ENCODE measurements around the gene ANKRD13C.

Gene ANKRD13C

DNA sequence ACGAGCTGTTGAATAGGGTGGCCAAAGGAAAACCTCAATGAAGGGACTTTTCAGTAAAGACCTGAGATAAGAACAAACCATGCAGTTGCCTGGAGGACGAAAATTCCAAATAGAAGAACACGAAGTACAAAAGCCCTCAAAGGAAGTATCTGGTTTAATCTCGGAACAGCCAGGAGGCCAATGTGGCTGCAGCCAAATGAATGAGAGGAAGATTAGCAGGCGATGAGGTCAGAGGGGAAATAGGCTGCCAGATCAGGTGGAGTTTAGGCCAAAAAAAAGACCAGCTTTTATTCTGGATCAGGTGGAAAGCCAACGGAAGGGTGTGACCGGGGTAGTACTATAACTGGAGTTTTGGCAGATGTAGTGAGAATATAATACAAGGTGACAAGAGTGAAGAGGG lies 89.7 kb downstream of the ANKRD13C start:
- TF ChIP-seq YY1 (IDR thresholded peaks at IDR 0.05; ENCODE audit: low read depth) (no peak), CEBPB (IDR thresholded peaks at IDR 0.05) (no peak), TAF1 (IDR thresholded peaks at IDR 0.05; ENCODE audit: low read depth) (no peak), TEAD4 (IDR thresholded peaks at IDR 0.05) (no peak), FOXM1 (IDR thresholded peaks at IDR 0.05; ENCODE audit: borderline replicate concordance, low read depth) (no peak), ZBTB7A (IDR thresholded peaks at IDR 0.05; ENCODE audit: low read depth) (no peak), NFIC (IDR thresholded peaks at IDR 0.05) (no peak), TCF12 (IDR thresholded peaks at IDR 0.05; ENCODE audit: low read depth) (no peak), EGR1 (IDR thresholded peaks at IDR 0.05) (no peak), RAD21 (IDR thresholded peaks at IDR 0.05; ENCODE audit: low read depth) (no peak), EP300 (IDR thresholded peaks at IDR 0.05; ENCODE audit: borderline replicate concordance) (no peak), CREB1 (IDR thresholded peaks at IDR 0.05; ENCODE audit: low read depth) (no peak)
- TF ChIP-seq, protein P1, sequence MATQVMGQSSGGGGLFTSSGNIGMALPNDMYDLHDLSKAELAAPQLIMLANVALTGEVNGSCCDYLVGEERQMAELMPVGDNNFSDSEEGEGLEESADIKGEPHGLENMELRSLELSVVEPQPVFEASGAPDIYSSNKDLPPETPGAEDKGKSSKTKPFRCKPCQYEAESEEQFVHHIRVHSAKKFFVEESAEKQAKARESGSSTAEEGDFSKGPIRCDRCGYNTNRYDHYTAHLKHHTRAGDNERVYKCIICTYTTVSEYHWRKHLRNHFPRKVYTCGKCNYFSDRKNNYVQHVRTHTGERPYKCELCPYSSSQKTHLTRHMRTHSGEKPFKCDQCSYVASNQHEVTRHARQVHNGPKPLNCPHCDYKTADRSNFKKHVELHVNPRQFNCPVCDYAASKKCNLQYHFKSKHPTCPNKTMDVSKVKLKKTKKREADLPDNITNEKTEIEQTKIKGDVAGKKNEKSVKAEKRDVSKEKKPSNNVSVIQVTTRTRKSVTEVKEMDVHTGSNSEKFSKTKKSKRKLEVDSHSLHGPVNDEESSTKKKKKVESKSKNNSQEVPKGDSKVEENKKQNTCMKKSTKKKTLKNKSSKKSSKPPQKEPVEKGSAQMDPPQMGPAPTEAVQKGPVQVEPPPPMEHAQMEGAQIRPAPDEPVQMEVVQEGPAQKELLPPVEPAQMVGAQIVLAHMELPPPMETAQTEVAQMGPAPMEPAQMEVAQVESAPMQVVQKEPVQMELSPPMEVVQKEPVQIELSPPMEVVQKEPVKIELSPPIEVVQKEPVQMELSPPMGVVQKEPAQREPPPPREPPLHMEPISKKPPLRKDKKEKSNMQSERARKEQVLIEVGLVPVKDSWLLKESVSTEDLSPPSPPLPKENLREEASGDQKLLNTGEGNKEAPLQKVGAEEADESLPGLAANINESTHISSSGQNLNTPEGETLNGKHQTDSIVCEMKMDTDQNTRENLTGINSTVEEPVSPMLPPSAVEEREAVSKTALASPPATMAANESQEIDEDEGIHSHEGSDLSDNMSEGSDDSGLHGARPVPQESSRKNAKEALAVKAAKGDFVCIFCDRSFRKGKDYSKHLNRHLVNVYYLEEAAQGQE (IDR thresholded peaks at IDR 0.05; ENCODE audit: low read depth): no peak
- TF ChIP-seq, protein P2, sequence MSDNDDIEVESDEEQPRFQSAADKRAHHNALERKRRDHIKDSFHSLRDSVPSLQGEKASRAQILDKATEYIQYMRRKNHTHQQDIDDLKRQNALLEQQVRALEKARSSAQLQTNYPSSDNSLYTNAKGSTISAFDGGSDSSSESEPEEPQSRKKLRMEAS (IDR thresholded peaks at IDR 0.05): no peak
- TF ChIP-seq, protein P3, sequence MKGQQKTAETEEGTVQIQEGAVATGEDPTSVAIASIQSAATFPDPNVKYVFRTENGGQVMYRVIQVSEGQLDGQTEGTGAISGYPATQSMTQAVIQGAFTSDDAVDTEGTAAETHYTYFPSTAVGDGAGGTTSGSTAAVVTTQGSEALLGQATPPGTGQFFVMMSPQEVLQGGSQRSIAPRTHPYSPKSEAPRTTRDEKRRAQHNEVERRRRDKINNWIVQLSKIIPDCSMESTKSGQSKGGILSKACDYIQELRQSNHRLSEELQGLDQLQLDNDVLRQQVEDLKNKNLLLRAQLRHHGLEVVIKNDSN (IDR thresholded peaks at IDR 0.05): no peak

DNA sequence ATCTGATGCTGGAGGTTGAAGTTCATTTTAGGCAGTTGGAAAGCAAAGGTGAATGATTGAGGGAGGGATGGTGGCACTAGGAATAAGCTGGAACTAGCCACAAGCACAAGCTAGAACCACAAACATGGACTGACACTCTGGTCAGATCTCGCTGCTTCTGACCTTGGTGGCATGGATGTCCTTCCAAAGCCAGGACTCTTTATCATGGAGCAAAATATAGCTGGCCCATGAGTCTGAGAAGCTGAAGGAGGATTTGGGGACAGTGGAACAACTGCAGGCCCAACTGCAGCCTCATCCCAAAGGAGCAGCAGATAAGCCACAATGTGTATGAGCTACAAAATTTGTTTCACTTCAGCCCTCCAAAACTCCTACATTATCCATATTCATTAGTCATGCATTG lies 97.9 kb downstream of the ANKRD13C start:
- TF ChIP-seq NFIC (IDR thresholded peaks at IDR 0.05): no peak

DNA sequence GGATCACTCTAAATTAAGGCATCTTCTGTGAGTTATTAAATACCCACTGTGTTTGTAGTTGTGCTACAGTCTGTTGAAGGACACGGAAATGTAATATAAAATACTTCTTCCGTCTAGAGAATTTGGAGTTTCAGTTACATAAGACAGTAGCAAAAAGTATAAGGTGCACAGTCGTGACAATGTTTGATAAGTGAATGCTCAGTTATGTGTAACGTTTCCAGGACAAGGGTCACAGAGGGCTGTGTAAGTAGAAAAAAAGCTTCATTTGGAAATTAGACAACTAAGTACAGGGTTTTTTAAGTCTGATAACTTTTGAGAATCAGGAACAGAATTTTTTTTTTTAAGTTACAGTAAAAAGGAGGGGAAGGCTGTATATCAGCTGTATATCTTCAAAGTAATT lies 105.8 kb downstream of the ANKRD13C start:
- TF ChIP-seq, protein P2 (IDR thresholded peaks at IDR 0.05): no peak
- TF ChIP-seq FOXM1 (IDR thresholded peaks at IDR 0.05; ENCODE audit: borderline replicate concordance, low read depth) (no peak), TAF1 (IDR thresholded peaks at IDR 0.05; ENCODE audit: low read depth) (no peak), ZBTB7A (IDR thresholded peaks at IDR 0.05; ENCODE audit: low read depth) (no peak), YY1 (IDR thresholded peaks at IDR 0.05; ENCODE audit: low read depth) (no peak), EGR1 (IDR thresholded peaks at IDR 0.05) (no peak), CEBPB (IDR thresholded peaks at IDR 0.05) (no peak)
- TF ChIP-seq, protein P3 (IDR thresholded peaks at IDR 0.05): no peak

DNA sequence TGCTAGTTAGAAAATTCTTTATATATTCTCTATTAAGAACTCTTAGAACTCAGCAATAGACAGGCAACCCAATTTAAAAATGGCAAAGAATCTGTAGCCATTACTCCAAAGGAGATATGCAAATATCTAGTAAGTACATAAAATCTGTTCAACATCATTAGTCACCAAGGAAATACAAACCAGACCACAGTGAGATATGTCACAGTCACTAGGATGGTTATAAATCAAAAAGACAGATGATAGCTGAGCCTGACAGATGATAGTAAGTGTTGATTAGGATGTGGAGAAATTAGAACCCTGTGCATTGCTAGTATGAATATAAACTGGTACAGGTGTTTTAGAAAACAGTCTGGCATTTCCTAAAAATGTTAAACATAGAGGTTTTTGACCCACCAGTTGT lies 106.8 kb downstream of the ANKRD13C start:
- no peak for TF ChIP-seq TCF12 (IDR thresholded peaks at IDR 0.05; ENCODE audit: low read depth)
- TF ChIP-seq CEBPB (IDR thresholded peaks at IDR 0.05): no peak
- TF ChIP-seq RAD21 (IDR thresholded peaks at IDR 0.05; ENCODE audit: low read depth): no peak
- TF ChIP-seq, protein P3 (IDR thresholded peaks at IDR 0.05): no peak
- TF ChIP-seq TAF1 (IDR thresholded peaks at IDR 0.05; ENCODE audit: low read depth): no peak
- TF ChIP-seq NFIC (IDR thresholded peaks at IDR 0.05): no peak
- no peak for TF ChIP-seq CREB1 (IDR thresholded peaks at IDR 0.05; ENCODE audit: low read depth)
- TF ChIP-seq FOXM1 (IDR thresholded peaks at IDR 0.05; ENCODE audit: borderline replicate concordance, low read depth): no peak
- no peak for TF ChIP-seq EGR1 (IDR thresholded peaks at IDR 0.05)
- TF ChIP-seq, protein P1 (IDR thresholded peaks at IDR 0.05; ENCODE audit: low read depth): no peak
- no peak for TF ChIP-seq TEAD4 (IDR thresholded peaks at IDR 0.05)

DNA sequence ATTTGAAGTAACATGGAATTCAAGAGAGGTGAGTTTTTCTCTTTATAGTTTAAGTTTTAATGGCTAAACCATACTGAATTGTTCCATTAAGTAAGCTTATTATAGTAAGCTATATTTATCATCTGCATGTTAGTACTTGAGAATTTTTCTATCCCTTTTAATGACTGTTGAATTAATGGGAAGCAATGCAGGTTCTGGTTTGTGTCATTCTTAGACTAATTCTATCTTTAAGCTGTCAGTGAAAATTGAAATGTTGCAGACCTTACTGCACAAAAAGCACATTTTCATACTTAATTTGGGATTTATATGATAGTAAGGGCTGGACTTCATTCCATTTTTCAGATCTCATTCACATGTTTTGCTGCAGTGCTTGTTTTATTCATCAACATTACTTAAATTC lies 107.4 kb downstream of the ANKRD13C start:
- no peak for TF ChIP-seq TEAD4 (IDR thresholded peaks at IDR 0.05)
- TF ChIP-seq TCF12 (IDR thresholded peaks at IDR 0.05; ENCODE audit: low read depth): no peak
- TF ChIP-seq YY1 (IDR thresholded peaks at IDR 0.05; ENCODE audit: low read depth): no peak
- no peak for TF ChIP-seq CREB1 (IDR thresholded peaks at IDR 0.05; ENCODE audit: low read depth)
- TF ChIP-seq RAD21 (IDR thresholded peaks at IDR 0.05; ENCODE audit: low read depth): no peak
- TF ChIP-seq FOXM1 (IDR thresholded peaks at IDR 0.05; ENCODE audit: borderline replicate concordance, low read depth): no peak
- no peak for TF ChIP-seq TAF1 (IDR thresholded peaks at IDR 0.05; ENCODE audit: low read depth)
- TF ChIP-seq, protein P1 (IDR thresholded peaks at IDR 0.05; ENCODE audit: low read depth): no peak

All from Ishikawa (cell line).